ENCODE measurements around the gene NFYC.
"Not testable (repeated sequence)": the region's sequence is repeated elsewhere in the genome, so short reads cannot be mapped to it uniquely, and the experiment has no call there.

The NFYC gene

GRCh38 chr1:40665335-40666171 lies 26.0 kb upstream of the NFYC start, which contains the start of gene RIMS3:
RIMS3 (minus strand) TSS chr1:40665682; CDS start chr1:40641925, 23,757 bp downstream.
- no peak for DNase-seq (ENCODE audit: low read depth)

- no peak for DNase-seq (ENCODE audit: low read depth)
Observed at GRCh38 chr1:40668769-40669525, 22.6 kb upstream of the NFYC start.

- DNase-seq (ENCODE audit: low read depth) = no peak
Observed at GRCh38 chr1:40673452-40673851, 18.1 kb upstream of the NFYC start.

- DNase-seq (ENCODE audit: low read depth) = no peak
Observed at GRCh38 chr1:40676501-40676900, 15.0 kb upstream of the NFYC start.

- no peak for DNase-seq (ENCODE audit: low read depth)
Observed at GRCh38 chr1:40679165-40679953, 12.1 kb upstream of the NFYC start.

- no peak for DNase-seq (ENCODE audit: low read depth)
Observed at GRCh38 chr1:40684669-40685068, 6.8 kb upstream of the NFYC start.

GRCh38 chr1:40687059-40687458 lies 4.4 kb upstream of the NFYC start:
- DNase-seq (ENCODE audit: low read depth) = no peak

- no peak for DNase-seq (ENCODE audit: low read depth)
Observed at GRCh38 chr1:40687661-40688060, 3.8 kb upstream of the NFYC start.

- DNase-seq (ENCODE audit: low read depth) = no peak
Observed at GRCh38 chr1:40689737-40690136, 1.8 kb upstream of the NFYC start.

GRCh38 chr1:40690771-40691537 lies 550 bp upstream of the NFYC start:
- no peak for DNase-seq (ENCODE audit: low read depth)

GRCh38 chr1:40692429-40692895 lies 958 bp downstream of the NFYC start:
- no peak for DNase-seq (ENCODE audit: low read depth)

GRCh38 chr1:40693425-40693824 lies 1.9 kb downstream of the NFYC start:
- no peak for DNase-seq (ENCODE audit: low read depth)

- DNase-seq (ENCODE audit: low read depth) = no peak
Observed at GRCh38 chr1:40694353-40694874, 2.9 kb downstream of the NFYC start.

- DNase-seq (ENCODE audit: low read depth) = no peak
Observed at GRCh38 chr1:40696294-40696693, 4.8 kb downstream of the NFYC start.

GRCh38 chr1:40697436-40697835 lies 5.9 kb downstream of the NFYC start:
- DNase-seq (ENCODE audit: low read depth) = no peak

- DNase-seq (ENCODE audit: low read depth) = no peak
Observed at GRCh38 chr1:40699787-40700186, 8.3 kb downstream of the NFYC start.

GRCh38 chr1:40701684-40702083 lies 10.2 kb downstream of the NFYC start:
- DNase-seq (ENCODE audit: low read depth) = no peak

- not testable (repeated sequence) for DNase-seq (ENCODE audit: low read depth)
Observed at GRCh38 chr1:40702810-40703209, 11.3 kb downstream of the NFYC start.

- peak; percentile 63 for DNase-seq (ENCODE audit: low read depth)
Observed at GRCh38 chr1:40703316-40703715, 11.8 kb downstream of the NFYC start.

- no peak for DNase-seq (ENCODE audit: low read depth)
Observed at GRCh38 chr1:40704817-40705733, 13.6 kb downstream of the NFYC start.

All from non-pigmented ciliary epithelial cell (primary cell).